ENCODE data around the gene DCUN1D4. TPM values are rescaled to one million over a fixed set of nuclear protein-coding genes. Genes with fewer than 3 reads are reported as not detected.

Gene DCUN1D4
- polyA plus RNA-seq, 1 donor from 2014 or later: 130 TPM

DNA sequence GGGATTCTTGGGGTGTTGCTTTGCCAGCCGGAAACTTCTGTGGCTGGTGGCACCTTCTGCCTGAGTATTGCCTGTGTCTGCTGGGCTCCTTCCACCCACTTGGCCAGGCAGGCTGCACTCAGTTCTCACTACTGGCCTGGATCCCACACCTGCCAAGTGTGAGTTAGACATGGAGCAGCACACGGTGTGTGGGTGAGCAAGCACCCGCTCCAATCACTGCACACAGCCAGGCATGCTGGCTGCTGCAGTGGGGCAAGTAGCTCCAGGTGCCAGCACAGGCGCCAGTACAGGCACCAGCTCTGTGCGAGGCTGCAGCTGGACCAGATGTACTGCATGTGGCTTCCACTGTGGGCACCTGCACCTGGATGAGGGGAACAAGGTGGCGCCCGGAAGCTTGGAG is 23.9 kb downstream of the DCUN1D4 start:
- H3K4me3 ChIP-seq (ENCODE audit: low read length): no peak overlapping the region
- no peak overlapping the region for H2AFZ ChIP-seq (ENCODE audit: low read depth, low read length)
- H3K36me3 ChIP-seq (ENCODE audit: insufficient read depth, low read length): peaks cover 16% of the 10 kb centered on the region
- no peaks in the 10 kb centered on the region for H3K9me2 ChIP-seq (ENCODE audit: insufficient read depth, low read length)
- H3K27ac ChIP-seq (ENCODE audit: low read length): no peak overlapping the region
- no peaks in the 10 kb centered on the region for H3K27me3 ChIP-seq (ENCODE audit: insufficient read depth, low read depth, low read length)
- peaks cover 6% of the 10 kb centered on the region for H3K79me2 ChIP-seq (replicated peaks; ENCODE audit: insufficient read depth, low read length)
- H3F3A ChIP-seq (ENCODE audit: insufficient read depth, low read length, poor library complexity, severe bottlenecking): no peaks in the 10 kb centered on the region
- H3K9me3 ChIP-seq (ENCODE audit: low read length): no peaks in the 10 kb centered on the region
- H3K9ac ChIP-seq (ENCODE audit: low read length): no peak overlapping the region
- no peak overlapping the region for H3K4me2 ChIP-seq (ENCODE audit: low read length)
- no peak for TF ChIP-seq POLR2AphosphoS5 (IDR thresholded peaks at IDR 0.05)
- TF ChIP-seq, protein P1, sequence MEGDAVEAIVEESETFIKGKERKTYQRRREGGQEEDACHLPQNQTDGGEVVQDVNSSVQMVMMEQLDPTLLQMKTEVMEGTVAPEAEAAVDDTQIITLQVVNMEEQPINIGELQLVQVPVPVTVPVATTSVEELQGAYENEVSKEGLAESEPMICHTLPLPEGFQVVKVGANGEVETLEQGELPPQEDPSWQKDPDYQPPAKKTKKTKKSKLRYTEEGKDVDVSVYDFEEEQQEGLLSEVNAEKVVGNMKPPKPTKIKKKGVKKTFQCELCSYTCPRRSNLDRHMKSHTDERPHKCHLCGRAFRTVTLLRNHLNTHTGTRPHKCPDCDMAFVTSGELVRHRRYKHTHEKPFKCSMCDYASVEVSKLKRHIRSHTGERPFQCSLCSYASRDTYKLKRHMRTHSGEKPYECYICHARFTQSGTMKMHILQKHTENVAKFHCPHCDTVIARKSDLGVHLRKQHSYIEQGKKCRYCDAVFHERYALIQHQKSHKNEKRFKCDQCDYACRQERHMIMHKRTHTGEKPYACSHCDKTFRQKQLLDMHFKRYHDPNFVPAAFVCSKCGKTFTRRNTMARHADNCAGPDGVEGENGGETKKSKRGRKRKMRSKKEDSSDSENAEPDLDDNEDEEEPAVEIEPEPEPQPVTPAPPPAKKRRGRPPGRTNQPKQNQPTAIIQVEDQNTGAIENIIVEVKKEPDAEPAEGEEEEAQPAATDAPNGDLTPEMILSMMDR (IDR thresholded peaks at IDR 0.05; ENCODE audit: poor library complexity, severe bottlenecking): no peak
- TF ChIP-seq, protein P2, sequence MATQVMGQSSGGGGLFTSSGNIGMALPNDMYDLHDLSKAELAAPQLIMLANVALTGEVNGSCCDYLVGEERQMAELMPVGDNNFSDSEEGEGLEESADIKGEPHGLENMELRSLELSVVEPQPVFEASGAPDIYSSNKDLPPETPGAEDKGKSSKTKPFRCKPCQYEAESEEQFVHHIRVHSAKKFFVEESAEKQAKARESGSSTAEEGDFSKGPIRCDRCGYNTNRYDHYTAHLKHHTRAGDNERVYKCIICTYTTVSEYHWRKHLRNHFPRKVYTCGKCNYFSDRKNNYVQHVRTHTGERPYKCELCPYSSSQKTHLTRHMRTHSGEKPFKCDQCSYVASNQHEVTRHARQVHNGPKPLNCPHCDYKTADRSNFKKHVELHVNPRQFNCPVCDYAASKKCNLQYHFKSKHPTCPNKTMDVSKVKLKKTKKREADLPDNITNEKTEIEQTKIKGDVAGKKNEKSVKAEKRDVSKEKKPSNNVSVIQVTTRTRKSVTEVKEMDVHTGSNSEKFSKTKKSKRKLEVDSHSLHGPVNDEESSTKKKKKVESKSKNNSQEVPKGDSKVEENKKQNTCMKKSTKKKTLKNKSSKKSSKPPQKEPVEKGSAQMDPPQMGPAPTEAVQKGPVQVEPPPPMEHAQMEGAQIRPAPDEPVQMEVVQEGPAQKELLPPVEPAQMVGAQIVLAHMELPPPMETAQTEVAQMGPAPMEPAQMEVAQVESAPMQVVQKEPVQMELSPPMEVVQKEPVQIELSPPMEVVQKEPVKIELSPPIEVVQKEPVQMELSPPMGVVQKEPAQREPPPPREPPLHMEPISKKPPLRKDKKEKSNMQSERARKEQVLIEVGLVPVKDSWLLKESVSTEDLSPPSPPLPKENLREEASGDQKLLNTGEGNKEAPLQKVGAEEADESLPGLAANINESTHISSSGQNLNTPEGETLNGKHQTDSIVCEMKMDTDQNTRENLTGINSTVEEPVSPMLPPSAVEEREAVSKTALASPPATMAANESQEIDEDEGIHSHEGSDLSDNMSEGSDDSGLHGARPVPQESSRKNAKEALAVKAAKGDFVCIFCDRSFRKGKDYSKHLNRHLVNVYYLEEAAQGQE (IDR thresholded peaks at IDR 0.05; ENCODE audit: borderline replicate concordance): no peak
- H4K20me1 ChIP-seq (ENCODE audit: insufficient read depth): no peaks in the 10 kb centered on the region

DNA sequence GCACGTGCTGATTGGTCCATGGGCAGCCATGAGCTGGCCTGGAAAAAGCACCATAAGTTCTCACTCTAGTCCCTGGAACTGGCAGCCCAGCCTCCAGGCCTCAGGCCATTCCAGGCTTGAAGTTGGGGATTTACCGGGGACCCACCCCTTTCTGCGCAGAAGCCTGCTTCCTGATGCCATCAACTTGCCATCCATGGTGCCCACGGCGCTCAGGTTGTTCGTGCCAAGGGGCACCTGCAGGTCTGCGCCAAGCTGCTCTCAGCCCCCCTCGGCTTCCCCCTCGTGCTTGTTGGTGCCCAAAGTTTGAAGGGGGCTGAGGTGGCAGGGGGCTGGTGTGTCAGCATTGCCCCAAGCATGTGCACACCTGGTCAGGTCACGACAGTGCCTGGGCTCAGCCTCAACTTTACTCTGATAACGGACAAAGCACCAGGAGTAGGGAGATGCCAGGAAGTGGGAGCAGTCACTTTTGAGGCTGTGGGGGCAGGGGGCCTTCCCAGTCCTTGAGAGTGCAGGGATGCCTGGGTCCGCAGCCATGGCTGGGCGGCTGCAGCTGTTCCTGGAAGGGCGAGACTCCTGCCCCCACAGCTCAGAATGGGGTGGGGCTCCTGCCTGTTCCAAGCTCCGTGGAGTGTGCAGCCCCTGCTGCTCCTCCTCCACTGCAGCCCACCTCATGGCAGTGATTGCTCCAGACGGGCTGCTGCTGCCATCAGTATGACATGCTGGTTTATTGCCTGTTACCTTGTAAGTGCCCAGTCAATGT is 24.9 kb downstream of the DCUN1D4 start:
- Histone ChIP-seq H4K20me1 (ENCODE audit: insufficient read depth) (no peaks in the 10 kb centered on the region), H2AFZ (ENCODE audit: low read depth, low read length) (no peak overlapping the region), H3K27ac (ENCODE audit: low read length) (no peak overlapping the region), H3K9ac (ENCODE audit: low read length) (no peak overlapping the region), H3K4me2 (ENCODE audit: low read length) (no peak overlapping the region), H3K9me3 (ENCODE audit: low read length) (no peaks in the 10 kb centered on the region), H3K79me2 (replicated peaks; ENCODE audit: insufficient read depth, low read length) (peaks cover 6% of the 10 kb centered on the region), H3K27me3 (ENCODE audit: insufficient read depth, low read depth, low read length) (no peaks in the 10 kb centered on the region), H3F3A (ENCODE audit: insufficient read depth, low read length, poor library complexity, severe bottlenecking) (no peaks in the 10 kb centered on the region), H3K9me2 (ENCODE audit: insufficient read depth, low read length) (no peaks in the 10 kb centered on the region), H3K36me3 (ENCODE audit: insufficient read depth, low read length) (peaks cover 22% of the 10 kb centered on the region), H3K4me3 (ENCODE audit: low read length) (no peak overlapping the region)
- TF ChIP-seq EZH2 (IDR thresholded peaks at IDR 0.05; ENCODE audit: borderline replicate concordance, insufficient read depth, low read length, poor library complexity, severe bottlenecking): no peak
- TF ChIP-seq, protein P1 (IDR thresholded peaks at IDR 0.05; ENCODE audit: poor library complexity, severe bottlenecking): no peak
- TF ChIP-seq, protein P2 (IDR thresholded peaks at IDR 0.05; ENCODE audit: borderline replicate concordance): no peak
- no peak for TF ChIP-seq POLR2AphosphoS5 (IDR thresholded peaks at IDR 0.05)
- TF ChIP-seq RAD21 (conservative IDR thresholded peaks at IDR 0.05): no peak
- TF ChIP-seq TAF1 (IDR thresholded peaks at IDR 0.05; ENCODE audit: low read depth): no peak
- no peak for TF ChIP-seq EP300 (conservative IDR thresholded peaks at IDR 0.05; ENCODE audit: poor library complexity, severe bottlenecking)
- no peak for TF ChIP-seq MXI1 (conservative IDR thresholded peaks at IDR 0.05; ENCODE audit: poor library complexity, severe bottlenecking)
- no peak for TF ChIP-seq SMC3 (conservative IDR thresholded peaks at IDR 0.05; ENCODE audit: poor library complexity)

Measured in neural cell (in vitro differentiated cells).